ENCODE data around the gene CALN1. TPM values are rescaled to one million over a fixed set of nuclear protein-coding genes. Genes with fewer than 3 reads are reported as not detected.

Gene CALN1
- total and polyA plus RNA-seq, 2 of the 8 experiments (the other 6 are each of a cell fraction or from before 2014, with no cell fraction given), result 6.4 to 15.2 TPM

DNA sequence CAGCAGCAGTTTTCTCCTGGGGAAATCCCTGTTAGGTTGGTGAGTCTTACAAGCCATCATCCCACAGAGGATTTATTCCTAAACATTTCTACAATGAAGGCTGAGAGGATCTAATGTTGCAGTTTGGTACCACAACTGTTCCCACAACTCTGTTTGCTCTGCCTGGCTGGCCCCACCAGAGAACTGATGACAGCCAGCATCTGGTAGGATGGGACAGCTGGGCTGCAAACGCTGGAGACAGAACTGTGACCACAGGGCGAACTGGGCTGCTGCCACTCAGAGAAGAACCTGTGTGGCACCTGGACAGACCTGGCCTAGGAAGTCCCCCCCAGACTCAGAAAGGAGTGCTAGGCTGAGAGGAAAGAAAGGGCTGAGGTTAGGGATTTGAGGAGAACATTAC, 94.8 kb downstream of the CALN1 start (continued):
- TF ChIP-seq, protein P1, sequence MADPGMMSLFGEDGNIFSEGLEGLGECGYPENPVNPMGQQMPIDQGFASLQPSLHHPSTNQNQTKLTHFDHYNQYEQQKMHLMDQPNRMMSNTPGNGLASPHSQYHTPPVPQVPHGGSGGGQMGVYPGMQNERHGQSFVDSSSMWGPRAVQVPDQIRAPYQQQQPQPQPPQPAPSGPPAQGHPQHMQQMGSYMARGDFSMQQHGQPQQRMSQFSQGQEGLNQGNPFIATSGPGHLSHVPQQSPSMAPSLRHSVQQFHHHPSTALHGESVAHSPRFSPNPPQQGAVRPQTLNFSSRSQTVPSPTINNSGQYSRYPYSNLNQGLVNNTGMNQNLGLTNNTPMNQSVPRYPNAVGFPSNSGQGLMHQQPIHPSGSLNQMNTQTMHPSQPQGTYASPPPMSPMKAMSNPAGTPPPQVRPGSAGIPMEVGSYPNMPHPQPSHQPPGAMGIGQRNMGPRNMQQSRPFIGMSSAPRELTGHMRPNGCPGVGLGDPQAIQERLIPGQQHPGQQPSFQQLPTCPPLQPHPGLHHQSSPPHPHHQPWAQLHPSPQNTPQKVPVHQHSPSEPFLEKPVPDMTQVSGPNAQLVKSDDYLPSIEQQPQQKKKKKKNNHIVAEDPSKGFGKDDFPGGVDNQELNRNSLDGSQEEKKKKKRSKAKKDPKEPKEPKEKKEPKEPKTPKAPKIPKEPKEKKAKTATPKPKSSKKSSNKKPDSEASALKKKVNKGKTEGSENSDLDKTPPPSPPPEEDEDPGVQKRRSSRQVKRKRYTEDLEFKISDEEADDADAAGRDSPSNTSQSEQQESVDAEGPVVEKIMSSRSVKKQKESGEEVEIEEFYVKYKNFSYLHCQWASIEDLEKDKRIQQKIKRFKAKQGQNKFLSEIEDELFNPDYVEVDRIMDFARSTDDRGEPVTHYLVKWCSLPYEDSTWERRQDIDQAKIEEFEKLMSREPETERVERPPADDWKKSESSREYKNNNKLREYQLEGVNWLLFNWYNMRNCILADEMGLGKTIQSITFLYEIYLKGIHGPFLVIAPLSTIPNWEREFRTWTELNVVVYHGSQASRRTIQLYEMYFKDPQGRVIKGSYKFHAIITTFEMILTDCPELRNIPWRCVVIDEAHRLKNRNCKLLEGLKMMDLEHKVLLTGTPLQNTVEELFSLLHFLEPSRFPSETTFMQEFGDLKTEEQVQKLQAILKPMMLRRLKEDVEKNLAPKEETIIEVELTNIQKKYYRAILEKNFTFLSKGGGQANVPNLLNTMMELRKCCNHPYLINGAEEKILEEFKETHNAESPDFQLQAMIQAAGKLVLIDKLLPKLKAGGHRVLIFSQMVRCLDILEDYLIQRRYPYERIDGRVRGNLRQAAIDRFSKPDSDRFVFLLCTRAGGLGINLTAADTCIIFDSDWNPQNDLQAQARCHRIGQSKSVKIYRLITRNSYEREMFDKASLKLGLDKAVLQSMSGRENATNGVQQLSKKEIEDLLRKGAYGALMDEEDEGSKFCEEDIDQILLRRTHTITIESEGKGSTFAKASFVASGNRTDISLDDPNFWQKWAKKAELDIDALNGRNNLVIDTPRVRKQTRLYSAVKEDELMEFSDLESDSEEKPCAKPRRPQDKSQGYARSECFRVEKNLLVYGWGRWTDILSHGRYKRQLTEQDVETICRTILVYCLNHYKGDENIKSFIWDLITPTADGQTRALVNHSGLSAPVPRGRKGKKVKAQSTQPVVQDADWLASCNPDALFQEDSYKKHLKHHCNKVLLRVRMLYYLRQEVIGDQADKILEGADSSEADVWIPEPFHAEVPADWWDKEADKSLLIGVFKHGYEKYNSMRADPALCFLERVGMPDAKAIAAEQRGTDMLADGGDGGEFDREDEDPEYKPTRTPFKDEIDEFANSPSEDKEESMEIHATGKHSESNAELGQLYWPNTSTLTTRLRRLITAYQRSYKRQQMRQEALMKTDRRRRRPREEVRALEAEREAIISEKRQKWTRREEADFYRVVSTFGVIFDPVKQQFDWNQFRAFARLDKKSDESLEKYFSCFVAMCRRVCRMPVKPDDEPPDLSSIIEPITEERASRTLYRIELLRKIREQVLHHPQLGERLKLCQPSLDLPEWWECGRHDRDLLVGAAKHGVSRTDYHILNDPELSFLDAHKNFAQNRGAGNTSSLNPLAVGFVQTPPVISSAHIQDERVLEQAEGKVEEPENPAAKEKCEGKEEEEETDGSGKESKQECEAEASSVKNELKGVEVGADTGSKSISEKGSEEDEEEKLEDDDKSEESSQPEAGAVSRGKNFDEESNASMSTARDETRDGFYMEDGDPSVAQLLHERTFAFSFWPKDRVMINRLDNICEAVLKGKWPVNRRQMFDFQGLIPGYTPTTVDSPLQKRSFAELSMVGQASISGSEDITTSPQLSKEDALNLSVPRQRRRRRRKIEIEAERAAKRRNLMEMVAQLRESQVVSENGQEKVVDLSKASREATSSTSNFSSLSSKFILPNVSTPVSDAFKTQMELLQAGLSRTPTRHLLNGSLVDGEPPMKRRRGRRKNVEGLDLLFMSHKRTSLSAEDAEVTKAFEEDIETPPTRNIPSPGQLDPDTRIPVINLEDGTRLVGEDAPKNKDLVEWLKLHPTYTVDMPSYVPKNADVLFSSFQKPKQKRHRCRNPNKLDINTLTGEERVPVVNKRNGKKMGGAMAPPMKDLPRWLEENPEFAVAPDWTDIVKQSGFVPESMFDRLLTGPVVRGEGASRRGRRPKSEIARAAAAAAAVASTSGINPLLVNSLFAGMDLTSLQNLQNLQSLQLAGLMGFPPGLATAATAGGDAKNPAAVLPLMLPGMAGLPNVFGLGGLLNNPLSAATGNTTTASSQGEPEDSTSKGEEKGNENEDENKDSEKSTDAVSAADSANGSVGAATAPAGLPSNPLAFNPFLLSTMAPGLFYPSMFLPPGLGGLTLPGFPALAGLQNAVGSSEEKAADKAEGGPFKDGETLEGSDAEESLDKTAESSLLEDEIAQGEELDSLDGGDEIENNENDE (IDR thresholded peaks at IDR 0.05; ENCODE audit: insufficient replicate concordance, low read length), result no peak
- no peak for TF ChIP-seq EGR1 (IDR thresholded peaks at IDR 0.05; ENCODE audit: borderline replicate concordance, low read depth, low read length)
- TF ChIP-seq USF2 (IDR thresholded peaks at IDR 0.05; ENCODE audit: low read length), result no peak
- no peak for TF ChIP-seq NANOG (IDR thresholded peaks at IDR 0.05; ENCODE audit: insufficient read depth, low read depth, low read length, poor library complexity, severe bottlenecking)
- TF ChIP-seq ATF3 (IDR thresholded peaks at IDR 0.05; ENCODE audit: insufficient read depth, low read depth, low read length), result no peak
- no peak for TF ChIP-seq SP4 (IDR thresholded peaks at IDR 0.05; ENCODE audit: low read length)
- TF ChIP-seq CHD1 (IDR thresholded peaks at IDR 0.05; ENCODE audit: low read depth, low read length), result no peak
- no peak for TF ChIP-seq JUND (IDR thresholded peaks at IDR 0.05; ENCODE audit: low read length)
- no peak for TF ChIP-seq MAFK (IDR thresholded peaks at IDR 0.05; ENCODE audit: low read depth, low read length)

Data from H1 (cell line).